ENCODE results near the gene DDX51.
"Not testable (repeated sequence)": the region's sequence is repeated elsewhere in the genome, so short reads cannot be mapped to it uniquely, and the experiment has no call there.

DDX51 gene

GRCh38 chr12:132154941-132155770 lies 11.0 kb upstream of the DDX51 start:
- no peak for DNase-seq (ENCODE audit: low read depth in 2 of 2)

DNA sequence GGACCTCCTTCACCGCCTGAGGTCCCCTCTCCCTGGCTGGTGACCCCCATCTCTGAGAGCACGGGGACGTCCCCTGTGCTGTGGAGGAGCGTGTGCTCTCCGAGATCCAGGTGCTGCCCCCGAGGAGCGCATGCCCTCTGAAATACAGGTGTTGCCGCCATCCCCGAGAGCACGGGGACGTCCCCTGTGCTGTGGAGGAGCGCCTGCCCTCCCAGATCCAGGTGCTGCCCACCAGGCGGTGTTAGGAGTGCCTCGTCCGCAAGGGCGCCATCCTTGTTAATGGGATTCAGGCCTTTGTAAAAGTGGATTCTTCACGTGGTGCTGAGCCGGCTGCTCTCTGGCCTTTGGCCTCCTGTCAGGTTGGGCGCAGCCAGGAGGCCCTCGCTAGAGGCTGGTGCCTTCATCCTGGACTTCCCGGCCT lies 10.2 kb upstream of the DDX51 start:
- no peak for DNase-seq (ENCODE audit: low read depth in 2 of 2)

DNA sequence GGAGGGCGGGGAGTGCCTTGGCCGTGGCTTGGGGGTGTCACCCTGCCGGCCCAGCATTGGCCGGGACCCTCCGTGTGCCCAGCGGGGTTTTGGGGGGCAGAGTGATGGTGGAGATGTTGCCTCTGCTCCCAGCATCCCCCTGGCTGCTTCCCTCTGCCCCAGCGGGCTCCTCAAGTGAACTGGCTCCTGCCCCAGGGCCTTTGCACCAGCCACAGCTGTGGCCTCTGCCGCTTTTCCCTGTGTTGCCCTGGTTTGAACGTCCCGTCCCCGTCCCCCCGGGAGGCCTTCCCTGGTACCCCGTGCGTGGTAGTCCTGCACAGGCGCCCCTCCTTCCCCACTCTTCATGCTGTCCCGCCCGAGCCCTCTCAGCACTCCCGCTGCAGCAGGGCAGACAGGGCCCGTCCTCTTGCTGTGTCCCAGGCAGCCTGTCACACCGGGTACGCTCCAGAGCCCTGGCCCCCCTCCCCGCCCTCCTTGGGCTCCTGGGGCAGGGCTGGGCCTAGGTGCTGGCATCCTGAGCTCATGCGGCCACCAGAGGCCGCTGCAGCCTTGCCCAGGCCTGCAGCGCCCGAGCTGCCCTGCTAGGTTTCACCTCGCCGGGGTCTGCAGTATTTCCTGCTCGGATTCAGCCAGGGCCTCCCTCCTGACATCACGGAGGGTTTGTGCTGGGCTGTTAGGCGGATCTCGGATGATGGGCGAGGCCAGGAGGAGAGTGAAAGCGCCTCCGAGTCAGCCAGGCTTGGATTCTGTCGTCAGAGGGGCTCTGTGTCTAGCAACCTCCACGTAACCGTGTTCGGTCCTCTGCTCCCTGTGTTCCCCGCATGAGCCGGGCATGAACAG lies 9.6 kb upstream of the DDX51 start:
- peak; percentile 40 to 41 for DNase-seq (ENCODE audit: low read depth in 2 of 2)

GRCh38 chr12:132152953-132153352 lies 8.8 kb upstream of the DDX51 start:
- no peak for DNase-seq (ENCODE audit: low read depth in 2 of 2)

GRCh38 chr12:132152411-132152821 lies 8.3 kb upstream of the DDX51 start:
- DNase-seq (ENCODE audit: low read depth in 2 of 2), result no peak

- no peak for DNase-seq (ENCODE audit: low read depth in 2 of 2)
Measured at GRCh38 chr12:132151766-132152410, 7.8 kb upstream of the DDX51 start.

GRCh38 chr12:132151145-132151765 lies 7.1 kb upstream of the DDX51 start:
- no peak for DNase-seq (ENCODE audit: low read depth in 2 of 2)

DNA sequence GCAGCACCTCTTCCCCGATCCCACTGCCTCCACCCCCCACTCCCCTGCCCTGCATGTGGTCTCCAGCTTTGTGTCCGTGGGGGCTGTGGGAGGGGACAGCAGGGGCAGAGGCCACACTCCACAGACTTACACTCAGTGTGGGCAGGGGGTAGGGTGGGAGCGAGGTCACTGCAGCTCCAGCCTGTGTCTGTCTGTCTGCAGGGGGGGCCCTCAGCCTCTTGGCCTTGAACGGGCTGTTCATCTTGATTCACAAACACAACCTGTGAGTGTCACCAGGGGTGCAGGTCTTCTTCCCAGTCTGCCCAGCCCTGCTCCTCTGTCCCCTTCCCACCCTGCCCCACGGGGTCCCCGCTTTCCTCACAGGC lies 6.6 kb upstream of the DDX51 start:
- DNase-seq (ENCODE audit: low read depth in 2 of 2), result no peak

DNA sequence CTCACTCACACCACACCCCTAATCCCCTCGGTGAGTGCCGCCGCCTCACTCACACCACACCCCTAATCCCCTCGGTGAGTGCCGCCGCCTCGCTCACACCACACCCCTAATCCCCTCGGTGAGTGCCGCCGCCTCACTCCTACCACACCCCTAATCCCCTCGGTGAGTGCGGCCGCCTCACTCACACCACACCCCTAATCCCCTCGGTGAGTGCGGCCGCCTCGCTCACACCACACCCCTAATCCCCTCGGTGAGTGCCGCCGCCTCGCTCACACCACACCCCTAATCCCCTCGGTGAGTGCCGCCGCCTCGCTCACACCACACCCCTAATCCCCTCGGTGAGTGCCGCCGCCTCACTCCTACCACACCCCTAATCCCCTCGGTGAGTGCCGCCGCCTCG lies 5.4 kb upstream of the DDX51 start:
- DNase-seq (ENCODE audit: low read depth in 2 of 2), result not testable (repeated sequence)

DNA sequence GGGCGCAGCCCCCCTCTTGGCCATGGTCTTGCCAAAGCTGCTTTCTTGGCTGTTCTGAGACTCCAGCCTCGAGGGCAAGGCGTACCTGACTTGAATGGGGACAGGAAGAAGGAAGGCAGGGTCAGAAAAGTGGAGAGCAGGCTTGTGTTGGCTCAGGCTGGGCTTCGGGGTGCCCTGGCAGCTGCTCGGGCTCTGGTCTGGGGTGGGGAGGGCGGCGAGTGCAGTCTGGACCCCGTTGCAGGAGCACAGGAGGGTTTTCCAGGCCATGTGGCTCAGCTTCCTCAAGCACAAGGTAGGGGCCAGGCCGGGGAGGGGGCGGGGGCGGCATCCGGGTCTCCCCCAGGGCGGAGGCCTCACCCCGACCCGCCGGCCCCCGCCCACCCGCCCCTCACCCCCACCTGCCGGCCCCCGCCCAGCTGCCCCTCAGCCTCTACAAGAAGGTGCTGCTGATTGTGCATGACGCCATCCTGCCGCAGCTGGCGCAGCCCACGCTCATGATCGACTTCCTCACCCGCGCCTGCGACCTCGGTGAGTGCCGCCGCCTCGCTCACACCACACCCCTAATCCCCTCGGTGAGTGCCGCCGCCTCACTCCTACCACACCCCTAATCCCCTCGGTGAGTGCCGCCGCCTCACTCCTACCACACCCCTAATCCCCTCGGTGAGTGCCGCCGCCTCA lies 4.4 kb upstream of the DDX51 start:
- DNase-seq (ENCODE audit: low read depth in 2 of 2), result no peak

GRCh38 chr12:132147423-132148367 lies 3.6 kb upstream of the DDX51 start:
- DNase-seq (ENCODE audit: low read depth in 2 of 2), result no peak

DNA sequence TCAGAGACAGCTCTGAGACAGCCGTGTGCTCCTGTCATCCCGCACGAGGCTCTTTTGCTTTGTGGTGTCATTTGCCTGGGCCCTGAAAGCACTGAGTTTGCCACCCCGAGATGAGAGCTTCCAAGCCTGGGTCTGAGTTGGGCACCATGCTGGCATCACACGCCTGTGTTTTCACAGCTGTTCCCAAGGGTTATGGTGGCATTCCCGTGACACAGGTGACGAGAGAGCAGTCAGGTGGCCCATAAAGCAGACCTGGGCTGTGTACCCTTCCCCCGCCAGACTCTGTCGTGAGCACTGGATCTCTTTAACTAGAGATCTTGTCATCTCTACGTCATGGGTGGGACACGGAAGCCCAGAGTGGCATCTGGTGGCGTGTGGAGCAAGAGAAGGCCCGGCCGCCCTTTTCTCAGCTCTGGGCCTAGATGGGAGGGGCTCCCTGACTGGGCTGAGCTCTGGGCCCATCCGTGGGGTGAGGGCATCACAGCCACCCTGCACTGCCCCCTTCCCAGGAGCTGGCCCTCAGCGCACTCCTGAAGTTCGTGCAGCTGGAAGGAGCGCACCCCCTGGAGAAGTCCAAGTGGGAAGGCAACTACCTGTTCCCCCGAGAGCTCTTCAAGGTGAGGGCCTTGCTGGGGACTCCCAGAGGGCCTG lies 2.8 kb upstream of the DDX51 start:
- DNase-seq (ENCODE audit: low read depth in 2 of 2), result no peak

DNA sequence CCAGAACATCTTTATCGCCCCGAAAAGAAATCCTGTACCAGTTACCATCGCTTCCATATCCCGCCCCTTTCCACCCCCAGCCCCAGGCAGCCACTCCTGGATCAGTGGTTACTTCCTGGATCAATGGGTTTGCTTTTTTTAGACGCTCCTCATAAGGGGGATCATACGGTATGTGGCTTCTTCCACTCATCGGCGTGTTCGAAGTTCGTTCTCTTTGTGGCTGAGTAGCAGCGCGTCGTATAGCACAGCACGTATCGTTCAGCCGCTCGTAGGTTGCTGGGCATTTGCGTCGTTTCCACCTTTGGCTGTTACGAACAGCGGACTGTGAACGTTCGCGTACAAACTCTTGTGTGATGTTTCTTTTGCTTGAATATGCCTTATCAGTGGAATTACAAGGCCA lies 2.0 kb upstream of the DDX51 start:
- no peak for DNase-seq (ENCODE audit: low read depth in 2 of 2)

DNA sequence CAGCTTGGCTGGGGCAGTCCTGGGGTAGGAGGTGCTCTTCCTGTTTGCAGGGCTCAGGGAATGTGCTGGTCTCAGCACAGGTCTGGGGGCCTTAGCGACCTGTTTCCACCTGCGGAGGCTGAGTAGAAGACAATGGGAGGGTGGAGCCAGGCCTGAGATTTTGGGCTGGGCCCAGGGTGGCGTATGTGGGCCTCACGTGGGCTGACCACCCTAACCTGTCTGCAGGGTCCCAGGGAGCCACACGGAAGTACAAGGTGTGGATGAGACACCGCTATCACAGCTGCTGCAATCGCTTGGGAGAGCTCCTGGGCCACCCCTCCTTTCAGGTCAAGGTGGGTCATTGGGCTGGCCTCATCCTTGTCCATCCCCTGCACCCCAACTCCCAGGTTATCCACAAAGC lies 1.2 kb upstream of the DDX51 start:
- DNase-seq (ENCODE audit: low read depth in 2 of 2), result no peak

DNA sequence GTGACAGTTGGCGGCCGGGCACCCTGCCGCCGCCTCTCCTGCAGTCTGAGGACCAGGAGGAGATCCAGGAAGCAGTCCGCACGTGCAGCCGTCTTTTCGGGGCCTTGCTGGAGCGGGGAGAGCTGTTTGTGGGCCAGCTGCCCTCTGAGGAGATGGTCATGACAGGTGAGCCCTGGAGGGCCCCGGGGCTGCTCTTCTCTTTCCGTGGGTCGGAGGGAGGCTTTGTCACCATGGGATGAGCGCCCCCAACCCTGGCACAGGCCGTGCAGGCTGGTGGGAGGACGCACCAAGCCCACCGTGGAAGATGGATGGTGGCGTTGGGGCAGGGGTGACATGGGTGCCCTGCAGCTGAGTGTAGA lies 670 bp upstream of the DDX51 start:
- DNase-seq (ENCODE audit: low read depth in 2 of 2), result no peak

DNA sequence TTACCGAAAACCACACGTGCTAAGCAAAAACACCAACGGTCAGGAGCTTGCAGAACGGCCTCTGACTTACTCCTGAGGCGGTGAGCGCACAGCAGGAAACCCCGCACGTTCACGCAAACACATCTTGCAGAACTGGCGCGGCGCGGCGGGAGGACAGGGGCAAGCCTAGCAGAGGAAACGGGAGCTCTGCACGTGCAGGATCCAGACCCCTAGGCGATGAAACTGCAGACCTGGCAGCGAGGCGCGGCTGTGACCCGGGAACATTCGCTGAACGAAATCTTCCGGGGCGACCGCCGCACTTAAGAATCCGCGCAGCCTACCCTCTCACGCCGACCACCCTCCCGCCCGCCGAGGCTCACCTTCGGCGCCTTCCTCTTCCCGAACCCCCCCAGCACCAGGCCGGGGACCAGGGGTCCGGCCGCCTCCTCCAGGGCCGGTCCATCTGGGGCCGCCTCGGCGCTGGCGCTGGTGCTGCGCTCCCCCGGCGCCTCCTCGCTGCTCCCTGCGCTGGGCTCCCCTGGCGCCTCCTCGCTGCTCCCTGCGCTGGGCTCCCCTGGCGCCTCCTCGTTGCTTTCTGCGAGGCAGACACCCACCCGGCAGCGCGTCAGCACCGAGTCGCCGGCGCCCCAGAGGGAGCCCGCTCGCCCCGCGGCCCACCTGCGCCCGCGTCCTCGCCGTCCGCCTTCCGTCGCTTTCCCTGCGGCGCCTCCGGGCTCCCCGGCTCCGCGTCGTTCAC lies 615 bp downstream of the DDX51 start:
- DNase-seq (ENCODE audit: low read depth in 2 of 2), result no peak

DNA sequence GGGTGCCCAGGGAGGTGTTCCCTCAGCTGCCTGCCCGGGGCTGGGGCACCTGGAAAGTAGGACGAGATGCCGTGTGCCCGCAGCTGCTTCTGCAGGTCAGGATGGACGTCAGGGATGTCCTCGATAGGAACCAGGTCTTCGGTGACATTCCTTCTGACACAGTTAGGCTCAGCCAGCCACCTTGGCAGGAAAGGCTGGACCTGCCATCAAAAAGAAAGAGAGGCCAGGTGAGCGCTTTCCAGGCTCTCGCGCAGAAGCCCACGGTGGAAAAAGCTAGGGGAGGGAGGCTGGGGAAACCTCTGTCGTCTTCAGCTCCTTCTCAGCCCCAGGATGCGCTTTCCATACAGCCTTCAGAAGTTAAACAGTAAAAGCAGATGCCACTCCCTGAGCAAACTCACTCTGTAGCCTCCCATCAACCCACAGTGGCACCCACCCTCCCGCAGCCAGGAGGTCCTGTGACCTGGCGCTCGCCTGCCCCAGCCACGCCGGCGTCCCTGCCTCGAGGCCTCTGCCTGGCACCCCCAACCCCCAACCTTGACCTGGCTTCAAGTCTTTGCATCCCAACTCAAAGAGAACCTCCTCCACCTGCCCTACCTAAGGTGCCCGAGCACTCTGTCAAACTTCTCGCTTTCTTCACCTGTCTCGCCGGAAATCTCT lies 1.3 kb downstream of the DDX51 start:
- DNase-seq (ENCODE audit: low read depth in 2 of 2), result no peak

GRCh38 chr12:132141976-132142678 lies 2.0 kb downstream of the DDX51 start:
- no peak for DNase-seq (ENCODE audit: low read depth in 2 of 2)
